Keratinocyte (primary cell): ENCODE results near the gene PDZD7.

Experiments
- CTCF ChIP-seq, 3 experiments: IDR thresholded peaks in 1 of 3; conservative IDR thresholded peaks in 1 of 3; optimal IDR thresholded peaks in 1 of 3; 2 replicates in 2 of 3; 3 replicates in 1 of 3; pipeline versions ENCODE3 to v1.5.1; 2011; ENCODE audit warnings: low read length in 3 of 3, mild to moderate bottlenecking in 3 of 3, moderate library complexity in 2 of 3, control low read depth in 1 of 3, inconsistent platforms in 1 of 3; ENCODE audit not compliant: insufficient read depth in 2 of 3; ENCODE audit errors: extremely low read depth in 1 of 3
- EZH2 ChIP-seq: IDR thresholded peaks from one replicate; pipeline ENCODE4 v1.6.1; 2012; ENCODE audit warnings: inconsistent platforms, mild to moderate bottlenecking, low read length, moderate library complexity

- TF ChIP-seq CTCF (optimal IDR thresholded peaks at IDR 0.05 in 1 of 3, IDR thresholded peaks at IDR 0.05 in 1 of 3, conservative IDR thresholded peaks at IDR 0.05 in 1 of 3; ENCODE audit: extremely low read depth in 1 of 3, insufficient read depth in 2 of 3, low read length in 3 of 3) (no peak), EZH2 (no peak)
Observed at GRCh38 chr10:101064415-101065030, 33.6 kb upstream of the PDZD7 start.
